Putamen (tissue), 1 donor: Measurements from ENCODE around the gene GAK.

Experiments used
- DNase-seq: peaks from one replicate; pipeline ENCODE4 v3.0.0-alpha.2; 2016; ENCODE audit warnings: low spot score

GAK gene

DNA sequence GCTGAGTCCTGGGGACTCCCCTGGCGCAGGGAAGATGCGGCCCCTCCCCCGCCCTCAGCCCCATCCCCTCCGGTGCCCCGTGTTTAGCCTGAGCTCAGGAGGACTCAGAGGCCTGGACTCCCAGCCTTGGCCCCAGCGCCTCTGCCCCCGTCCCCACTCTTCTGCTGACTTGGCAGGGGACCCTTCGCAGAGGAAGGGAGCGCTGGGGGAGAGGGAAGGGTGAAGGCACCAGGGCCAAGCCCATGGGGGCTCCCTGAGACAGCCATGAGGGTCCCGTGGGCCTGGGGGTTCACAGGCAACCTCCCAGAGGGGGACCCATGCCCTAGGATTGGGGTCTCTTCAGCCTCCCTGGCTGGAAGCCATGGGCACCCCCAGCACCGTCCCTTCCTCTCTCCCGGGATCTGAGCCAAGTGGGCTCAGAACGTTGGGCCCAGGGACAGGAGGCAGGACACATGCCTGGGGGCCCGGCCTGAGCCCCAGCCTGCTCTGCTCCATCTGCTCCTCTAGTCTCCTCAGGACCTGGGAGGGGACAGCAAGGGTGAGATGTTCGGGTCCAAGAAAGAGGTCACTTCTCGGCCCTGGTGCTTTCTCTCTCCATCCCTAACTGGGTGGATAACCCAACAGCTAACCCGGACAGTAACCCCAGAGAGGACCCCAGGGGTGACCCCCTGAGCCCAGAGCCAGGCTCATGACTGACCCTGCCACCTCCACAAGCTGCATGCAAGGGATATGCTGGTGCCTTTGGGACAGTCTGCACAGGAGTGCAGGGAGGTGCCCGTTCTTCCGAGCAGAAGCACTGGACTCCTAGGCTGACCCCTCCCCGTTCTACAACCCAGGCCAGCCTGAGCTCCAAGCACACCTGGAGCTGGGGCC is 104.7 kb downstream of the GAK start:
- DNase-seq: no peak

DNA sequence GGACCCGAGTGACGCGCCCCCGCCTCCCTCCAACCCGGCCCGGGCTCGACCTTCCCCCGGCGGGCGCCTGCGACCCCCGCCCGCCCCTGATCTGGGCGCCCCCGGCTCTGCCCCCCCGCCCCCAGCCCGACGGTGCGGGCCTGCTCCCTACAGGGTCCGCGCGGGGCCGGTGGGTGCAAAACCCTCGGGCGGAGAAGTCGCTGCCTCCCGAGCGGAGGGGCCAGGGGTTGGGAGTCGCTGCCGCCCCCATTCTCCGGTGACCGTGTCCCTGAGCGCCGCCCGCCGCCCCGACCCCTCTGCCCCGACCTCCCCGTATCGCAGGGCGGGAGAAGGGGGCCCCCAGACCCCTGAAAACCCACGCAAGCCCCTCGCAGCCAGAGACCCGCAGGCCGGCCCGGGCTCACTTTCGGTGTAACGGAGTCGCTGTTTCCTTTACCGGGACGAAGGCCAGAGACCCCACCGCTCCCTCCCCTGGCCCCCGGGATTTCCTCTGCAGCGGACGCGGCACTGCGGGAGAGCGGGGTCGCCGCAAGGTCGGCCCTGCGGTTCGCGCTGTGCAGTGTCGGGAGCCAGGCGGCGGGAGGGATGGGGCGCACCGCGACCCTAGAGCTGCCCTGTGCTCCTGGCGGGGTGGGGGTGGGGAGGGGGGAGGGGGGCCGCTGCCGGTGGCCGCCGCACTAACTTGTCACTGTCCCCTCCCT is 105.5 kb downstream of the GAK start:
- no peak for DNase-seq

DNA sequence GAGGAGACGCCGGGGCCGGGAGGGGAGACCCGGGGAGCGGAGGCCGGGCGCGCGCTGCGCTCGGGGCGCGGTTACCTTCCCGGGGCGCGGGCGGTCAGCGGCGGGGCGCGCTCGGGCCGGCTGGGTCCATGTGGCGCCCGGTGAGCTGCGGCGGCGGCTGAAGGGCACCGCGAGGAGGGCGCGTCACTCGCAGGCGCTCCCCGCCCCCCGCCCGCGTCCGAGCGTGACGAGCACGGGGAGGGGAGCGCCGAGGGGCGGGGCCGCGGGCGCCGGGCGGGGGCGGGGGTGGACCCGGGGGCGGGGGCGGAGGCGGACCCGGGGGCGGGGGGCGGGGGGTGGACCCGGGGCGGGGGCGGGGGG is 106.2 kb downstream of the GAK start, which contains the start of gene CPLX1:
CPLX1 (minus strand) TSS at position 159 of the 360 bp plus-strand sequence. CDS start 1,607 bp downstream, outside the sequence.
- no peak for DNase-seq

DNA sequence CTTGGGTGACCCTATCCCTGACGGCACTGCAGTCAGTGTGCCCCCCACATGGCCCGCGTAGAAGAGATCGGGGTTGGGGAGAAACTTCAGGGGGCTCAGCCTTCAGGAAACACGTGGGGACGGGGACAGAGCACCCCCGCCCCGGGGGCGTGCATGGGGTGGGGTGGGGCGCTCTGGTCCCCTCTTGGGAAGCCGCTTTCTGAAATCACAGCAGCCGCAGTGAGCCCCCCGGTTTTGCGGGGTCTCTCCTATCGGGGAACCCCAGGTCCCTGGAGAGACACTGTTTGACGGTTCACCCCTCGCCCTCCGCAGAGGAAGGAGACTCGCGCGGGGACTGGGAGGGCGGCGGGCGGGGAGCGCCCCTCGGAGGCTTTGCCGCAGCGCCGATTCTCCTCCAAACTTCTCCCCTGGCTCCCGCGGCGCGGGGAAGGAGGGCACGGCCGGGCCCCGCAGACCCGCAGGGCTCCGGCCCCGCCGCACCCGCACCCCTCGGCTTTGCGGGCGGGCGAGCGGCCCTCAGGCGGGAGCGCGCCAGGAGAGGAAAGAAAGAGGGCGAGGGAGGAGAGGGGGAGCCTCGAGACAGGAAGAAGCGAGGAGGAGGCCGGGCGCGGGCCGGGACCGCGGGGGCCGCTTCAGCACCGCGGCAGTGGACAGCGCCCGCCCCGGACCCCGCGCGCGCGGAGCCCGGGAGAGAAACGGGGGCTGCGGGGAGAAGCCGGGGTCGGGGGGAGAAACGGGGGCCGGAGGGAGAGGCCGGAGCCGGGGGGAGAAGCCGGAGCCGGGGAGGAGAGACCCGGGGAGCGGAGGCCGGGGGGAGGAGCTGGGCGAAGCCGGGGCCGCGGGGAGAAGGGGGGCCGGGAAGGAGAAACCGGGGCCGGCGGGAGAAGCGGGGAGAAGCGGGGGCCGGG is 106.8 kb downstream of the GAK start:
- no peak for DNase-seq

DNA sequence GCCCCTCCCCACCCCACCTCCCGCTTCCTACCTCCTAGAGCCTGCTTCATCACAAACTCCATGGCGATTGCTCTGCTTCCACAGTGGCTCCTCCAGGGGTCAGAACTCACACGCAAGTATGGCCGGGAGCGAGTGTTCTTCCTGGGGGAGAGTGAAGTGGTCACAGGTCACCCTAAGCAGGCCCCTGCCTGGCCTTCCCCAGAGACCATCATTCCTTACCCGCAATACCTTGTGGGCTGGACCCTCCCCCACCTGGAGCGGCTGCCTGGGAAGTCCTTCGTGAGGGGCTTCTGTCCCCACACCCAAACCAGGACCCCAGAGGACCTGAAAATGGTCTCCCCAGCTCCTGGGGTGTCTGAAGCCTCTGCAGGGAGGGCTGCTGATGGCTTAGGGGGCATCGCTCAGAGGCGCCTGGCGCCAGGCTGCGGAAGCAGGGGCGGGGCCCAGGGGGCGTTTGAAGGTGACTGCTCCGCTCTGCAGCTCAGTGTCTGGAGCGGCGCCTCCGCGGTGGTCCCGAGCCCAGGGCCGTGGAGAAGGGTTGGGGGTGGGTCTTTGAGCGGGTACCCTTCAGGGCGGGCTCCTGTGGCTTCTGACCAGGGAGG is 107.6 kb downstream of the GAK start:
- no peak for DNase-seq

DNA sequence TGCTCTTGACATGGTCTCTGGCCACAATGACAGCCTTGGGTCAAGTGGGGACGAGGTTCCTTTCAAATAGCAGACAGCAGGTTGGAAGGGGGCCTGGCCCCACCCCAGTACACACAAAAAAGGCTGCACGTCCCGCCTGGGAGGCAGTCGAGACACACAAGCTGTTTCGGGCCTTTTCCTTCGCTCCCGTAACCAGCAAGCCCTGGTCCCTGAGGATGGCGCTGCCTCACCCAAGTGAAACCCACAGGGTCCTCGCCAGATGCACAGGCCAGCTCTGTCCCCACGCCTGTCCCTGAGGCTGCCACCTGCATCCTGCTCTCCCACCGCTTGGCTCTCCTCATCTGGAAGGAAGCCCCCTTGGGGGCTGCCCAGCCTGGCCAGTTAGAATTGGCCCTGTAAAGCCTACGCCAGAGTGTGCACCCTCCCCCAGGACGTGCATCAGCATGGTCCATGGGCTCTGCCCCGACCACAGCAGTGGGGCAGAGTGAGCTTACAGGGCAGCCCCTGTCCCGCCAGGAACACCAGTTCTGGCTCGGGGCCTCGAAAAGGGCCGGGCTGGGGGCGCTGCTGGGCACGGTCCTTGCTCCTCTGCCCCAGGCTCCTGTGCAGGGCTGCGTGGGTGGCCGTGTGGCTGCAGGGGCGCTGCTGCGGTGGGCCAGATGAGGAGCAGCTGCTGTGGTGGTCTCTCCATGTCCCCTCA is 108.2 kb downstream of the GAK start:
- no peak for DNase-seq

DNA sequence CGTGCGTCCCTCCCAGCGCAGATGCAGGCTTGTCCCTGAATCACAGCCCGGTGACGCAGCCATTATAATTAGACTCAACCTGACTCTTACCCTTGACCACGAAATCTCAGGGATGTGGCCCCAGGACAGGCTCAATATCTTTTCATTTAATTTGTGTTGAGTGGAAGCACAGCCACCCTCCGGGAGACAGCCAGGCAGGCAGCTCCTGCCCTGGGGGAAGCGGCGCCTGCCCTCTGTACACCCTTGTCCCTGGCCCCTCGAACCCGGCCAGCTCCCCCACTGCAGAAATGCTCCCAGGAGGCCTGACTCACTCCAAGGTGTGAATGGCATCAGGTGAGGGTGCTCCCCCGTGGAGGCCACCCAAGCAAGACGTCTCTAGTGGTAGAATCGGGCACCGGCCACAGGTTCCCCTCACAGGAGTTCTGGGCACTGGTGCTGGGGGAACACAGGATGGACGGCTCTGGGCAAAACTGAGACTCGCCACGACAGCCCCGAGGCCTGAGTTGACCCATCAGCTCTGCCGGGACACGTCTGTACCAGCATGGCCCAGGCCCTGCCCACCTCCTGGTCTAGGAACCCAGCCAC is 108.8 kb downstream of the GAK start:
- DNase-seq: no peak

DNA sequence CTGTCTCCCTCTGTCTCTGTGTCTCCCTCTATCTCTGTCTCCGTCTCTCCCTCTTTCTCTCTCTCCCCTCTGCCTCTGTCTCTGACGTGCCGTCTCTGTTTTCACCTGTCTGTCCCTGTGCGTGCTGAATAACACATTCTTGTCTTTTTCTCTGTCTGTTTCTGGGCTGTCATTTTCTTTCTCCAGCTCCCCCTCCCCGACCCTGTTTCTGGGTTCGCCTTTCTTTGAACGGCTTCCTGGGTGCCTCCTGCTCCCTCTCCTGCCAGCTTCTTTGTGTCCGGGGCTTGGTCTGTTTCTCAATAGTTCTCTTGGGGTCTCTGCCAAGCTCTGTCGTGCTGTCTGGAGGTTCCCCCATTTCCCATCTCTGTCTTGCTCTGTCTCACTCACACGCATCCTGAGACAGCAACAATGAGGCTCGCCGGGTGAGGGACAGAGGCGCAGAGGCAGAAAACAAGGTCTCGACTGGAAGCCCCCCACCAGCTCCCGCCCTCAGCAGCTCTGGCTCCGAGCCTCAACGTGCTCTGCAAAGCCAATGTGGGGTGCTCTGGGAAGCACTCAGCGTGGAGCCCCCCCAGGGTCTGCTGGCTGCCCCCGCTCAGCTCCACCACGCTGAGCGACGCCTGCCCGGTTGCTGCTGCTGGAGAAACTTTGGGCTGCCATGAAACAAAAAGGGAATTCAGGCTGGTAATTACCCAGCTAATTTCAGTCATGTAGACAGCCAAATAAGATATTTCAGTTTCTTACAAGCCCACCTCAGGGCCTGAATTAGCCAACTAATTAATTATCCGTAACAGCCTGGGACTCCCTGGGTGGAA is 109.5 kb downstream of the GAK start:
- DNase-seq: no peak

DNA sequence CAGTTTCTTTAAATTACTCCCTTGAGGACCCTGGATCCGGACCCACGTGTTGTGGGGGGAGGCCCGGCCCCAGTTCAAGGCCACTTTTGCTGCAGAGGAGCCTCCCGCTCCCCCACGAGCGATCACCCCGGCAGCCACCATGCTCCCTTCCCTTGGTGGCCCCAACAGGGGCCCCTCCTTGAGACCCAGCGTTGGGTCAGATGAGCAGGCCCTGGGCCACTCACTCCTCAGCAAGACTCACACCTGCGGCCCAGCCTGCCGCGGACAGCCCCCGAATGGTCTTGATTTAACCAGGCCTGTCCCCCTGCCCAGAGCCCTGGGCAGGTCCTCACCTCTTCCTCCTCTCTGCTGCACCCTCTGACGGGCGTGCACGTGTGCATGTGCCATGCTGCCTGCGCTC is 110.5 kb downstream of the GAK start:
- no peak for DNase-seq

DNA sequence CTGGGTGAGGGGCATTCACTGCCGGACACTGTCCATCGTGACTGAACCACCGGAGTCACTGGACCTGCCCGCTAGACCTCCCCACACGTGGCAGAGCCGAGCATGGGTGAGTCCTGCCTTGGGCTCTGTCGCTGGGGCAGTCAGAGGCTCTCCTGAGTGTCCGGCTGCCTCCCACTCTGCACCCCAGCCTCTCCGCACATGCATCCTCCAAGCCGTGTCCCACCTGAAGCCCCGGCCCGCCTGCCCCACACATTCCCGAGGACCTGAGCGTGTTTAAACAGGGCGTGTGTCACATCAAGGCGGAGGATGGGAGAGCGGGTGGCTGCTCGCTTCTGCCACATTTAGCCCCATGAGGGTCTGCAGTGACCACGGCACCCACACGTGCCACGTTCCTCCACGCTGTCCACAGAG is 110.9 kb downstream of the GAK start:
- DNase-seq: no peak

DNA sequence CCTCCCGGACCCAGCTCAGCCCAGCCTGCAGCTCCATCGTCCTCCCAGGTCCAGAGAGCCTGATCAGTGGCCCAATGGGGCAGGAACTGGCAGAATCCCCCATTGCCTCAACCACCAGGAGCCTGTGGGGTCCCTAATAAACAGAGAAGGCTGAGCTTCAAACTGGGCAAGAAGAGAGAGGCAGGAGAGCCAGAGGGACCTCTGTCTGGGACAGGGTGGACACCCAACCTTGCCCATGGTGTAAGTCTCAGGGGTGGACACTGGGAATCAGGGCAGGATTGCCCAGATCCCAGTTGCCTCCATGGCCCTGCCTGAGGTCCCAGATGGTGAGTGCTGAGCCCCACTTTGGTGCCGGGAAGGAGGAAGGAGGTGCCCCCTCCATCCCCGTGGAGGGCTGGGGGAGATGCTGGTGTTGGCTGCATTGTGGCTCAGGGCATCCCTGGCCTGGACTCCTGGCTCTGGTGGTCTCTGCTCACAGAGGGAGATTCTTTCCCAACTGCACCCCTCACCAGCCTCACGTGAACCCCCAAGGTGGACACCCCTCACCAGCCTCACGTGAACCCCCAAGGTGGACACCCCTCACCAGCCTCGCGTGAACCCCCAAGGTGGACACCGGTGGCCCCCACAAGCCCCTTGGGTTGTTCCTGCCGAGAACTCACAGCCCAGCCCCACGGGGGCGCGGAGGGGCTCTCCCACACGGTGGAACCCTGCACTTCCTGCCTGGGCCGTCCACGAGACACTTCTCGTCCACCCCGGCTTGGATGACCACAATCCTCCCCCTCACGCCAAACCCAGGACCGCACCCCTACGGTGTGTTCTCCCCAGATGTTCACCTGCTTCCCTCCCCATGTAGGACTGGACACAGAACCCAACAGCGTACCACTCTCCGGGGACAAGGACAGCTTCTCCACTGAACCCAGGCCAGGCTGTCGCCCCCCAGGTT is 111.6 kb downstream of the GAK start:
- no peak for DNase-seq

DNA sequence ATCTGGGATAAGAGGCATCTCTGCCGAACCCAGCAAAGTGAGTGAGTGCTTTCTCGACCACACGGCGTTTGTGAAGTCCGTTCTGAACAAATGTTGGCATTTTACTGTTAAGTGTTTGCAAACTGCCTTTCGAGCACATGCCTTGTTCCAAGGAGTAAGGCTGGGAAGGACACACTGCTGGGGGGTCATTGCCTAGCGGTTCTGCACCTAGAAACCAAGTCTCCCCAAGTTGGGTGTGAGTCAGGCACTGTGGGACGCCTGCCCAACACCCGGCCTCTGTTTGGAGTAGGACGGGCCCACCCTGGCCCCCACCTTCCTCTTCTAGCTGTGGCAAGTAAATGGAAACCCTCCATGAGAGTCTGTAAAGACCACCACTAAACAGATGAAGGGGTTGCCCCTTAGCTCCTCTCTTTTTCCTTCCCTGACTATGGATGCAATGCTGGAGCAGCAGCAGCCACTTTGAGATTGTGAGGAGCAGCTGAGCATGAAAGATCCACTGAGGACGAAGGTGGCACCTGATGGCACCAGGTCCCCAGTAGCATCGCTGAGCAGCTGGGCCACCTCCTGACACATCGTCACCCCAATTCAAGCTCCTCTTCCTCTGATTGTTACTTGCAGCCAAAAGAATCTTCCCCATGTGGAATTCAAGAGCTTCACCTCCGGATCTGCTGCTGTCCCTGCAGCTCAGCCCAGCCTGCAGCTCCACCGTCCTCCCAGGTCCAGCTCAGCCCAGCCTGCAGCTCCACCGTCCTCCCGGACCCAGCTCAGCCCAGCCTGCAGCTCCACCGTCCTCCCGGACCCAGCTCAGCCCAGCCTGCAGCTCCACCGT is 112.5 kb downstream of the GAK start:
- DNase-seq: no peak

DNA sequence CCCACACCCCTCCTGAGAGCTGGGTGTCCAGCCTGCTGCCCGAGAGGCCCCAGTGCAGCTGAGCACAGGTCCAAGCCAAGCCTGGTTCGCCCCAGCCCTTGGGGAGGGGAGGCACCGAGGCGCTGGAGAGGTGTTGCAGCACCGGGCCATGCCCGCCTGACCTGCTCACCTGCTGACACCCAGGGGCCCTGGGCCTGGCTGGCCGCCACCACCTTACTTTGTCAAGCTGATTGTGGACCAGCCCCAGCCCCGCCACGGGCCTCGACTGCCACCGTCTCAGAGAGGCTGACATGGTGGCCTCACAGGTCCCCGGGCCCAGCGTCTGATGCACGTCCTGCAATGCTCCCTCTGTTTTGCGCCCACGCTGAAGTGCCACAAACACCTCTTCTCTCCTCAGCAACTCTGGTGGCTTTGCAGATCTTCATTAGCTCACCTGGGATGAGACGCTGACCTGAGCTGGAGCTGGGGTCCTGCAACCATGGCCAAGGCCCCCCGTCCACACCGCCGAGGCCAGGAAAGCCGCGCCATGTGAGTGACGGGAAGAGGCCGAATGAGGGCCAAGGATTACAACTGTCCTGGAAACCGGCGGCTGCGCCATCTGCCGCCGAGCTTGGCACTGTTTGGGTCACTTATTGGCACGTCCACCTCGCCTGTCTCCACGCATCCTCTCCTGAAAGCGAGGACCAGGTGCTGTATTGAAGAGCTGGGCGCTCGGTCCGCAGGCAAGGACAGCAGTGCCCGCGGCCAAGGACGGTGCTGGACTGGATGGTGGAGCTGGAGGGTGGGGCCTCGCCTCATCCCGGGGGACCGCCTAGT is 113.8 kb downstream of the GAK start:
- DNase-seq: no peak

DNA sequence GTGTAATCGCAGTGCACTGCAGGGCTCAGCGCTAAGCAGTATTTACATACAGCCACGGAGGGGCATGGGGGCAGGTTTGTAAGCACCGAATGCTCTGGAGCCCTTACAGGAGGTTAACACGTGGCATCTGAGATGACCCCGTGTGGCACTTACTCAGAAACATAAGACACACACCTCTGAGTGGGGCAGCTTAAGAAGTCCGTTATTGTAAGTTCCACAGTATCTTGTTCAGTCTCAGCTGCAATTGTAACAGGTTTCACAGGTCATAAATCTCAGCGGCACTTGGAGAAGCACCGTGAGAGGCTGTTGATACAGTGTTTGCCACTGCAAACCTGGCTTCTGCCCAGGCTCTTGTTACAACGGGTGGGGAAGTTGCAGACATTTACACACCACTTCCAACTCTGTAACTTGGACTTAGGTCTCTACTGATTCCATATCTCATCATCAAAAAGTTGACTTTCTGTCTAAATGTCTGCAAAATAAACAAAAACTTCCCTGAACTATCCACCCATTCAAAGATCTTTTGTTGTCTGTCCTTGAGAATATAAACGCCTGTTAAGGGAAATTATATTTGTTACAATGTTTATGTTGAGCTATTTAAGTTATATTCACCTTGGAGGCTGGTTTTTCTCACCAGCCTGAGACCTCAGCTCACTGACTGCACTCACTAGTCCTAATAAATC is 116.5 kb downstream of the GAK start:
- no peak for DNase-seq

DNA sequence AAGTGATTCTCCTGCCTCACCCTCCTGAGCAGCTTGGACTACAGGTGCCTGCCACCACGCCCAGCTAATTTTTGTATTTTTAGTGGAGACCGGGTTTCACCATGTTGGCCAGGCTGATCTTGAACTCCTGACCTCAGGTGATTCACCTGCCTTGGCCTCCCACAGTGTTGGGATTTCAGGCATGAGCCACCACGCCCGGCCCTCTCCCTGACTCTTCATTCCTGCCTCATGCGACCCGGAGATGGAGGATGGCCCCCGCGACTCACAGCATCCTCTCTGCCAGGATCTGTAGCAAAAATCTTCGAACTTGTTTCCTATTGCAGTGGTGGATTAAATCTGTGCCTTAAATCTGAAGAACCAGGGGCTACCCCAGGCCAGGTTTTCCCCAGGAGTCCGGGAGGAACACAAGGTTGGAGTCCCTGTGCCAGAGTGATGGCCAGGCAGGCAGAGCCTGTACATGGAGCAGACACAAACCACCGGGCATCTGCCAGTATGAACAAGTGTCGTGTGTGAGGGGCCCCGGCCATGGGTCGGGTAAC is 117.7 kb downstream of the GAK start:
- no peak for DNase-seq

DNA sequence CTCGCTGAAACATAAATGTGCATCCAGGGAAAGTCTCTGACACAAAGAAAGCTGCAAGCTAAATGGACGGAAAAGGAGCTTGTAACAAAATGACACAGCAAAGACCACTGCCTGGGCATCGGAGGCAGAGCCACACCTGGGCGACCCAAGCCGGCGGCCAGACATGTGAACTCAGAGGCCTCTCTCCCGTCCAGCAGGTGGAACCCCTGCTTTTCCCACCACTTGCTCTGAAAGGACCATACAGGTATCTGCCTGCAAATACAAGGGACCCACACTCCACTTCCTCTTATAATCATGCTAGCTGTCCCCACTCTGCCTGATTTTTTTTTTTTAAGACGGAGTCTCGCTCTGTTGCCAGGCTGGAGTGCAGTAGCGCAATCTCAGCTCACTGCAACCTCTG is 118.2 kb downstream of the GAK start:
- no peak for DNase-seq
